Measurements from ENCODE around the gene CHRNA3.
"Not testable (repeated sequence)": the region's sequence is repeated elsewhere in the genome, so short reads cannot be mapped to it uniquely, and the experiment has no call there.

CHRNA3 gene

GRCh38 chr15:78616506-78616905 lies 4.3 kb downstream of the CHRNA3 start:
- DNase-seq = no peak

GRCh38 chr15:78615151-78615589 lies 5.6 kb downstream of the CHRNA3 start:
- DNase-seq = no peak

DNA sequence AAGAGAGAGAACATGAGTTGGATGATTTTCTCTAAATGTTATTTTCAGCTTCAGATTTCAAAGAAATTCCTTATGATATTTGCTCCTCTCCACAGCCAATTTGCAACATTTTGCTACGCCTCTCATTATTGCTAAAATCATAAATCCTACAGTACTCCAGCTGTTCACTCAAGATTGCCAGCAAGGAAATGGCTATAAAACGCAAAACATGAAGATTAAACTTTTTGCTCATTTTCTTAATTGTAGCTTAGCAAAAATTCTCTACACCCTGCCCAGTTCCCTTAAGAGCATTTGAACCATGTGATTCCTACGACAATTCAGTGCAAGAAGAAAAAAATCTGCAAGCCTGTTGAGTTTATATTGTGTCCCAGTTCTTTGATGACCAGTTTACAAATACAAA lies 6.8 kb downstream of the CHRNA3 start:
- no peak for DNase-seq

DNA sequence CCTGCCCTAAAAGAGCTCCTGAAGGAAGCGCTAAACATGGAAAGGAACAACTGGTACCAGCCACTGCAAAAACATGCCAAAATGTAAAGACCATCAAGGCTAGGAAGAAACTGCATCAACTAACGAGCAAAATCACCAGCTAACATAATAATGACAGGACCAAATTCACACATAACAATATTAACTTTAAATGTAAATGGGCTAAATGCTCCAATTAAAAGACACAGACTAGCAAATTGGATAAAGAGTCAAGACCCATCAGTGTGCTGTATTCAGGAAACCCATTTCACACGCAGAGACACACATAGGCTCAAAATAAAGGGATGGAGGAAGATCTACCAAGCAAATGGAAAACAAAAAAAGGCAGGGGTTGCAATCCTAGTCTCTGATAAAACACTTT lies 11.2 kb downstream of the CHRNA3 start:
- DNase-seq = not testable (repeated sequence)

GRCh38 chr15:78605680-78606079 lies 15.1 kb downstream of the CHRNA3 start:
- no peak for DNase-seq

GRCh38 chr15:78605201-78605600 lies 15.6 kb downstream of the CHRNA3 start:
- DNase-seq = no peak

DNA sequence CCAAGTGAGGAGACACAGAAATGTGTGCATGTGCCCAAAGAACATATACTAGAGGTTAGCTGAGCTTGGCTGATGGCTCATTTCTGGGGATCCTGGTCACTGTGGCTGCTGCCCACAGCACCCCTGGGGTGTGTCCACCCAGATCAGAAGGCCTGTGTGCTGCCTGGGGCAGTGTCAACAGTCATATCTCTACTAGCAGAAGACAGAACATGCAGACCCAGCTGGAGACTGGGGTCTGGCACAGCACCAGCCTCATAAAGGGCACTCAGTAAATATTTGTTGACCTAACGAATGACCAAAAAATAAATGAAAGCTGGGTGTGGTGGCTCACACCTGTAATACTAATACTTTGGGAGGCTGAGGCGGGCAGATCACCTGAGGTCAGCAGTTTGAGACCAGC lies 16.4 kb downstream of the CHRNA3 start:
- DNase-seq = no peak

- DNase-seq = no peak
Observed at GRCh38 chr15:78603467-78603866, 17.3 kb downstream of the CHRNA3 start.

DNA sequence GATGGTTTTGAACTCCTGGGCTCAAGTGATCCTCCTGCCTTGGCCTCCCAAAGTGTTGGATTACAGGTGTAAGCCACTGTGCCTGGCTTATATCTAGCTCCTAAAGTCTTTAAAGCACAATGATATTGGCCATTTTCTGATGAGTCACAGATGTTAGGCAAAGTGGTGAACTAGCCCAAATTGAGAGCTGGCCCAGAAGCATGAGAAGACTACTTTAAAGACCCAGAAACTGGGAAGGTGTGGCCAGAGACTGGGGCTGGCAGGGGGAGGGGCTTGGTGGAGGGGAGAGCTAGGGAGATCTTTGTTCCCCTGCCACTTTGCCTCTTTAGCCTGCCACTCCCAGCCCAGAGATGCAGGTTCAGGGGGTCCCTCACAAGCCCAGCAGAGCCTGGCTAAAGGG lies 21.6 kb downstream of the CHRNA3 start:
- DNase-seq = no peak

DNA sequence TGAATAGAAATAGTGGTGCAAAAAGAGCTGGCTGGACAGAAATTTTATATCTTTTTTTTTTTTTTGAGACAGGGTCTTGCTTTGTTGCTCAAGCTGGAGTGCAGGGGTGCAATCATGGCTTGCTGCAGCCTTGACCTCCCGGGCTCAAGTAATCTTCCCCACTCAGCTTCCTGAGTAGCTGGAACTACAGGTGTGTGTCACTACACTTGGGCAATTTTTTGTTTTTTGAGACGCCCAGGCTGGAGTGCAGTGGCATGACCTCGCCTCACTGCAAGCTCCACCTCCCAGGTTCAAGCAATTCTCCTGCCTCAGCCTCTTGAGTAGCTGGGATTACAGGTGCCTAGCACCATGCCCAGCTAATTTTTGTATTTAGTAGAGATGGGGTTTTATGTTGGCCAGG lies 22.4 kb downstream of the CHRNA3 start:
- no peak for DNase-seq

GRCh38 chr15:78597583-78597982 lies 23.2 kb downstream of the CHRNA3 start:
- DNase-seq = no peak

GRCh38 chr15:78574944-78575343 lies 45.9 kb downstream of the CHRNA3 start:
- DNase-seq = no peak

GRCh38 chr15:78573416-78573815 lies 47.4 kb downstream of the CHRNA3 start:
- DNase-seq = no peak

- no peak for DNase-seq
Observed at GRCh38 chr15:78571382-78571781, 49.4 kb downstream of the CHRNA3 start.

DNA sequence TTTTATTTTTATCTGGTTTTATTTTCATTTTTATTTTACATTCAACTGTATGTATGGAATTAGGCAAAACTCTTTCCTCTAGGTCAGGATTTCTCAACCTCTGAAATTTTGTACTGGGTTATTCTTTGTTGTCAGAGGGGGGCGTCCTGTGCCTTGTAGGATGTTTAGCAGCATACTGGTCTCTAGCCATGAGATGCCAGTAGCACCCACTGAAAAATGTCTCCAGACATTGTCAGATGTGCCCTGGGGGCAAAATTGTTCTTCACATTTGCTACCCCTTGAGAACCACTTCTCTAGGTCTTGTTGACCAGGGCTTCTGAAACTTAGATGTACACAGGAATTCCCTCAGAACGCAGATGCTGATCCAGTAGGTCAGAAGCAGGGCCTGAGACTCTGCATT lies 50.1 kb downstream of the CHRNA3 start:
- no peak for DNase-seq

DNA sequence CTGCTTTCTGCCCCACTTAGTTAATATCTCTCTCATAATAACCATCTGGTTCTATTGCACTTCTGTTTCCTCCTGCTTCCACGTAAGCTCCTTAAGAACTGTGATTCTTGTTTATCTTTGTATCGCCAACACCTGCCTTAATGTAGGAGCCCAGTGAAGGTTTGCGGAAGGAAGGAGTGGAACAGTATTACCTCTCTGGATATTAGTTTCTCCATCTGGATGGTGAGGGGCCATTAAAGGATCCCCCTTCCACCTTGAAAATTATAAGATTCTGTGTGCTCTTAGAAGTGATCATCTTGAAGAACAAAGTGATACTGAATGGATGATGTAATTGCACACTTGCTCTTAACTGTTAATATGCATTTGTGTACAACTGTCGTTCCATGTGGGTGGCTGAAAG lies 53.3 kb downstream of the CHRNA3 start:
- DNase-seq = no peak

GRCh38 chr15:78565951-78566774 lies 54.6 kb downstream of the CHRNA3 start:
- no peak for DNase-seq

DNA sequence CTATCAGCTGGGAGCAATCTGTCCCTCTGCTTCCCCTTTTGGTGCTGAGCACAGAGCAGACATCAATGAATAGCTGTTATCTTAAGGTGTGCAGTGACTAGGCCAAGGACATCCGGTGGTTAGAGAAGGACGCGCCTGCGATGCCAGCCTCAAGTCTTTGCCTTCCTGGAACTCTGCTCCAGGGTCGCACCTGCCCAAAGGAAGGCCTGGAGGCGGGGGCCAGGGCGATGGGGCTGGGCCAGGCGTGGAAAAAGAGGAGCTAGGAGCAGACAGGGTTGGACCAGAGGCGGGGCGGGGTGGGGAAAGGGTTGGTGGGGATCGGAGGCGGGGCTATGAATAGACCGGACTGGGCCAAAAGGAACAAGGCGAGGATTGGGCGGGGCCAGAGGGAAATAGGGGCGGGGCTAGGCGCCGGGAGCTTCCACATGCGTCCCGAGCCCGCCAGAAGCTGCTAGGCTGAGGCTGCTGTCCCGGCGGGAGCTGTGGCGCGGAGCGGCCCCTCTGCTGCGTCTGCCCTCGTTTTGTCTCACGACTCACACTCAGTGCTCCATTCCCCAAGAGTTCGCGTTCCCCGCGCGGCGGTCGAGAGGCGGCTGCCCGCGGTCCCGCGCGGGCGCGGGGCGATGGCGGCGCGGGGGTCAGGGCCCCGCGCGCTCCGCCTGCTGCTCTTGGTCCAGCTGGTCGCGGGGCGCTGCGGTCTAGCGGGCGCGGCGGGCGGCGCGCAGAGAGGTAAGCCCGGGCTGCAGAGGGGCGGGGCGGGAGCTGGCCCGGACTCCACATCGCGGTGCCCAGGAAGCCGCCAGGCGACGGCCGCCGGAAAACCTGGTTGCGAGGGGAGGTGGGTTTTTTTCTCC lies 55.5 kb downstream of the CHRNA3 start, which contains the start of gene CHRNA5:
Gene CHRNA5, plus strand, starts transcription at position 424 of the 854 bp plus-strand sequence. Its CDS starts 200 bp downstream, at position 624.
- peak; percentile 65 for DNase-seq

GRCh38 chr15:78564743-78565096 lies 56.1 kb downstream of the CHRNA3 start:
- no peak for DNase-seq

- DNase-seq = no peak
Observed at GRCh38 chr15:78563092-78563491, 57.7 kb downstream of the CHRNA3 start.

- DNase-seq = no peak
Observed at GRCh38 chr15:78561490-78561889, 59.3 kb downstream of the CHRNA3 start.

DNA sequence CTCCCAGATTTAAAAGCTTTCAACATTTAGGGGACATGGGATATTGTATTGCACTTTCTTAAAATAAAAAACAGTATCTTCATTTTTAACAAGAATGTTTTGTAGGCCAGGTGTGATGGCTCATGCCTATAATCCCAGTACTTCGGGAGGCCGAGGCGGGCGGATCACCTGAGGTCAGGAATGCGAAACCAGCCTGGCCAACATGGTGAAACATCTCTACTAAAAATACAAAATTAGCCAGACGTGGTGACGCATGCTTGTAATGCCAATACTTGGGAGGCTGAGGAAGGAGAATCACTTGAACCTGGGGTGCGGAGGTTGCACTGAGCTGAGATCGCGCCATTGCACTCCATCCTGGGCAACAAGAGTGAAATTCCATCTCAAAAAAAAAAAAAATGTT lies 60.6 kb downstream of the CHRNA3 start:
- DNase-seq = not testable (repeated sequence)

GRCh38 chr15:78552597-78552996 lies 68.2 kb downstream of the CHRNA3 start:
- DNase-seq = no peak

DNA sequence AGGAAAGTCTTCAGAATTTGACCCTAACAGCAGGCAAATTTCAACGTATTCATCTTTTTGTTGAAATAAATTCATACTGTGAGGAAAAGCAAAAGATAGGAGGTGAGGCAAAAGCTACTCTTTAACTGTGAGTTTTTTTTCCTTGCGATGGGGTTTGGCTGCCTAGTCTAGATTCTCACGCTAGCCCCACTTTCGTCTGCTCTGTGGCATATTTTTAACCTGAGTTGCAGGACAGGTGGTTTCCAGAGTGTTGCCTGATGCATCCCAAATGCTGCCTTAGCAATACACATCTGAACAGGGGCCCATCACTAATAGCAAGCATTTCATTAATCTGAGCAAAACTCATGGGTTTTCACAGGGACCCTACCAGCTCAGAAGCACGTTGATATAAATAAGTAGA lies 68.9 kb downstream of the CHRNA3 start:
- DNase-seq = no peak
